HEK293T (cell line): Measurements from ENCODE around the gene RMDN2.

Experiments used
- ARNT ChIP-seq: fragments of 450-650 bp; IDR thresholded peaks from 2 replicates; pipeline ENCODE4 v1.6.1; 2017; ENCODE audit warnings: mild to moderate bottlenecking
- BHLHE40 ChIP-seq: fragments of 450-650 bp; IDR thresholded peaks from 2 replicates; pipeline ENCODE4 v1.6.1; 2016; ENCODE audit warnings: mild to moderate bottlenecking, moderate library complexity, borderline replicate concordance
- FOXM1 ChIP-seq: fragments of 450-650 bp; IDR thresholded peaks from 2 replicates; pipeline ENCODE4 v1.6.1; 2017; ENCODE audit warnings: mild to moderate bottlenecking, borderline replicate concordance
- TARDBP ChIP-seq: fragments of 450-650 bp; IDR thresholded peaks from 2 replicates; pipeline ENCODE4 v1.6.1; 2016
- TF ChIP-seq, protein P1 (sequence below): fragments of 450-650 bp; IDR thresholded peaks from 2 replicates; pipeline ENCODE4 v1.6.1; 2016

DNA sequence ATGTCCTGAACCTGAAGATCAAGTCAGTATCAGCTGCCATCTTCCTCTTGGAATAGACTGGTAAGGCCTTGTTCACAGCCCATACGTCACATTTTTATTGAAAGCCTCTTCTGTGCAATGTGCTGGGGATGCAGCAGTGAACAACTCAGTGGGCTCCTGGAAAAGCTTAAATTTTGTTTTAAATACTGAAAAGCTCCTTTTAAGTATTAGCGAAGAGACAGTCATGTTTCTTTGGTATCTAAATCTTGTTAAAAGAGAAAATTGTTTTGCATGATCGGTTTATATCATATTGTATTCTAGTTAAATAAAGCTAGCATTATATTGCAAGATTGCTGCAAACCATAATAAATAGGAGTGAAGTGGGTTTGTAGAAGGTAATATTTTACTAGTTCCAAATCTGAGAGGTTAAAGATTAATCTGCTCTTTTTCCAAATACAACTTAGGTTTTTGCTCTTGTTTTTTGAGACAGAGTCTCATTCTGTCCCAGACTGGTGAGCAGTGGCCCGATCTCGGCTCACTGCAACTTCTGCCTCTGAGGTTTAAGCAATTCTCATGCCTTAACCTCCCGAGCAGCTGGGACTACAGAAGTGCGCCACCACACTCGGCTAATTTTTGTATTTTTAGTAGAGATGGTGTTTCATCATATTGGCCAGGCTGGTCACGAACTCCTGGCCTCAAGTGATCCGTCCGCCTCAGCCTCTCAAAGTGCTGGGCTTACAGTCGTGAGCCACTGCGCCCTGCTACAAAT is 1.6 kb upstream of the RMDN2 start:
- TF ChIP-seq ARNT (no peak), TARDBP (no peak), FOXM1 (no peak), BHLHE40 (no peak)
- TF ChIP-seq, protein P1, sequence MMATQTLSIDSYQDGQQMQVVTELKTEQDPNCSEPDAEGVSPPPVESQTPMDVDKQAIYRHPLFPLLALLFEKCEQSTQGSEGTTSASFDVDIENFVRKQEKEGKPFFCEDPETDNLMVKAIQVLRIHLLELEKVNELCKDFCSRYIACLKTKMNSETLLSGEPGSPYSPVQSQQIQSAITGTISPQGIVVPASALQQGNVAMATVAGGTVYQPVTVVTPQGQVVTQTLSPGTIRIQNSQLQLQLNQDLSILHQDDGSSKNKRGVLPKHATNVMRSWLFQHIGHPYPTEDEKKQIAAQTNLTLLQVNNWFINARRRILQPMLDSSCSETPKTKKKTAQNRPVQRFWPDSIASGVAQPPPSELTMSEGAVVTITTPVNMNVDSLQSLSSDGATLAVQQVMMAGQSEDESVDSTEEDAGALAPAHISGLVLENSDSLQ: no peak
